ENCODE data around the gene KRTAP12-2. TPM values are rescaled to one million over a fixed set of nuclear protein-coding genes. Genes with fewer than 3 reads are reported as not detected.
"Not testable (repeated sequence)": the region's sequence is repeated elsewhere in the genome, so short reads cannot be mapped to it uniquely, and the experiment has no call there.

The KRTAP12-2 gene
- total RNA-seq, 1 donor from 2014 or later = not detected

DNA sequence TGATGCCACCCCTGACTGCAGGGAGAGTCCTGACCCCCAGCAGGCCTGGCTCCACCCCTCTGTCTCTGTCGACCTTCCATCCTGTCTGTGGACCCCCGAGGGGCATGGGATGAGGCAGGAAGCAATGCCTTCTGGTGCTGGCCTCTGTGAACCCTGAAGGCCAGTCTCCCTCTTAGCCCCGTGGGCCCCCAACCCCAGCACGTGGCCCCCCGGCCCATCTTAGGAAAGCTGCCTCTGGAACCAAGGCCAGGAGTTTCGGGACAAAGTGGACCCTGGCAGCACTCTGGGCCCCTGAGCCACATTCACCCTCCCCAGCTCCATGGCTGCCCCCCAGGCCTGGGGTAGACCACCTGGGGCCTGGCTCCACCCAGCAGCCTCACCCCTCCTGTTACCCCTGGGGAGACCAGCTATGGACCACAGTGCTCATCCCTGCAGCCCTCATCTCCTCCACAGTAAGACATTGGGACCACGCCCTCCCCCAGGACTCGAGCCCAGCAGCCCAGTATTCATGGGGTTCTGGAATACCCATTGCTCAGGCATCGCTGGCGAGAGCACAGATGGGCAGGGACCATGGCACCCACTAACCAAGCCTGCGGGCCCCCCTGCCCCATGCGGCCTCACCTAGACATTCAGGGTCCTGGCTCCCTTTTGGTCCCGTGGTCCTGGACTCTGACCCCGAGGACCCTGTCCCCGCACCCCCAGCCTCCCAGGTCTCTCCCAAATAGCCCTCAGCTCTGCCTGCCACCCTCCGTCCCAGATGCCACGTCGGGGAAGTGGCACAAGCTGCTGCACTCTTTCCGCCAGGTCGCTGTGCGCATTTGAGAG, 28.0 kb downstream of the KRTAP12-2 start:
- intact Hi-C loops (cut with DNase I); ATAC-seq: not testable (repeated sequence)

DNA sequence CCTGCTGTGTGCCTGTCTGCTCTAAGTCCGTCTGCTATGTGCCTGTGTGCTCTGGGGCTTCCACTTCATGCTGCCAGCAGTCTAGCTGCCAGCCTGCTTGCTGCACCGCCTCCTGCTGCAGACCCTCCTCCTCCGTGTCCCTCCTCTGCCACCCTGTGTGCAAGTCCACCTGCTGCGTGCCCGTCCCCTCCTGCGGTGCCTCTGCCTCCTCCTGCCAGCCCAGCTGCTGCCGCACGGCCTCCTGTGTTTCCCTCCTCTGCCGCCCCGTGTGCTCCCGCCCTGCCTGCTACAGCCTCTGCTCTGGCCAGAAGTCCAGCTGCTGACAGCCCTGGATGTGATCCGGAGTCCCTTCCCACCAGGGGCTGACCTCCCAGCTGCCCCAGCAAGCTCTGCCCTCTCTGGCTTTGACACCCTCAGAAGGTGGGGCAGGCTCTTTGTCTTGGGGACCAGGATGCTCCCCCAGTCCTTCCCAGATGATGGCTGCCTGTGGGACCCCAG, 28.8 kb downstream of the KRTAP12-2 start:
- peak; percentile 35 for DNase-seq (ENCODE audit: low spot score)
- intact Hi-C loops (cut with DNase I); ATAC-seq: not testable (repeated sequence)

More for the DNA sequence above, 28.0 kb downstream of the KRTAP12-2 start:
- peak; percentile 40 for DNase-seq (ENCODE audit: low spot score)

DNA sequence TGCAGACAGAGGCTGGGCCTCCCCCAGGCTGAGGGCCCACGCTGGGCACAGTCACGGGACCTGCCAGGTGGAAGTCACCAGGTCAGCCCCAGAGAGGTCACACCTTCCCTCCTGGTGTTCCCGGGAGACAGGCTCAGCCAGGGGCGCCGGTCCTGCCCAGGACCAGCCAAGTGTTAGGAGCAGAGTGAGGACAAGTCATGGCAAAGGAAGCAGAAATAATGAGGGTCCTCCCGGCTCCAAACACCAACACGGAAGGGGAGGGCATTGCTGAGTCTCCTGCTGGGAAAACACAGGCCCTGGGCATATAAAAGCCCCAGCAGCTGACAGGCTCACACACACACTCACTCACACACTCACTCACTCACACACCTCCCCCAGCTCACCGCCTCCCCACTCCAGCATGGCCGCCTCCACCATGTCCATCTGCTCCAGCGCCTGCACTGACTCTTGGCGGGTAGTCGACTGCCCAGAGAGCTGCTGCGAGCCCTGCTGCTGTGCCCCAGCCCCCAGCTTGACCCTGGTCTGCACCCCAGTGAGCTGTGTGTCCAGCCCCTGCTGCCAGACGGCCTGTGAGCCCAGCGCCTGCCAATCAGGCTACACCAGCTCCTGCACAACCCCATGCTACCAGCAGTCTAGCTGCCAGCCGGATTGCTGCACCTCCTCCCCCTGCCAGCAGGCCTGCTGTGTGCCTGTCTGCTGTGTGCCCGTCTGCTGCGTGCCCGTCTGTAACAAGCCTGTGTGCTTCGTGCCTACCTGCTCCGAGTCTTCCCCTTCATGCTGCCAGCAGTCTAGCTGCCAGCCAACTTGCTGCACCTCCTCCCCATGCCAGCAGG, 29.5 kb downstream of the KRTAP12-2 start, which contains the start of gene KRTAP10-10:
Gene KRTAP10-10, plus strand, starts transcription at position 339 of the 833 bp plus-strand sequence. Its CDS starts 62 bp downstream, at position 401.
- no peak for ATAC-seq
- DNase-seq (ENCODE audit: low spot score) = peak; percentile 26
- intact Hi-C loops (cut with DNase I) = no loop called here

DNA sequence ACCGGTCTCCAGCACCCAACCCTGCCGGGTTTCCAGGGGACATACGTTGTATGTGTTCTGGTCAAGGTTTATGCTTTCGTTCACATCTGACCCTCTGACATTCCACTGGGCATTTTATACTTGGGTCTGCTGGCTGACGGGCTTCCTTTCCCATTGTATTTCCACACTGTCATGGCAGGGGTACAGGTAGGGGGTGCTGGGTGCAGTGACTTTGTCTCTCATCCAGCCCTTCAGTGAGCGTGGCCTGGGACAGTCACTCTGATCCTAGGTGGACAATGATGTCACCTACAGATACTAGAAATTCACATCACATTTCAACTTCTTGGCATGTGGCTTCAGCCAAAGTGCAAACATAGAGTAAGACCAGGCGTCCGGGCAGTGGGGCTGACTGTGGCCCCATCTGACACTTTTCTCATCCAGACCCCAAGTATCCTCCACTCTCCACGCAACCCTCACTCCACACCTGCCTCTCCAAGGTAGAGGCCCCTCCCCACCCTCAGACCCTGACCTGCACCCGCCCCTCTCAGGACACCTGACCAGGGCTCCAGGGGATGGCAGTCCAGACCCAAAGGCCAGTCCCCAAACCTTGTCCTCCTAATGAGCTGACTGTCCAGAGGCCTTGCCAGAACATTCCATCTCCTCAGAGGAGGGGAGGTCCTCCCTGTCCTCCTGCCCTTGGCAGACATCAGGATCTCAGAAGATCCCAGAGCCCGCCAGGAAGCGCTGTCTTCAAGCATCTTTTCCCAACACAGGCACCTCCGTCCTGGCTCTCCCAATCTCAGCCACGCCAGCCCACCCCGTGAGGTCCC, 30.3 kb downstream of the KRTAP12-2 start:
- DNase-seq (ENCODE audit: low spot score) = peak; percentile 49
- intact Hi-C loops (cut with DNase I) = no loop called here
- no peak for ATAC-seq

DNA sequence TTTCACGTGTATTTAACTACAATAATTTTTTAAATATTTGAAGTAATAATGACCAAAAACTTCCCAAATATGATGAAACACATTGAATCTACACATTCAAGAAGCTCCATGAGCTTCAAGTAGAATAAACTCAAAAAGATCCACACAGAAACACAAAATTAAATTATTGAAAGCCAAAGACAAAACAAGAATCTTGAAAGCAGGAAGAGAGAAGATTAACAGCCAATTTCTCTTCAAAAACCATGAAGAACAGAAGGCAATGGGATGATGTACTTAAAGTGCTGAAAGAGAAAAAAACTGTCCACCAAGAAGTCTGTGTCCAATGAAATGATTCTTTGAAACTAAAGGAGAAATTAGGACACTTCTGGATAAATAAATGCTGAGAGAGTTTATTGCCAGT, 34.7 kb downstream of the KRTAP12-2 start:
- no peak for ATAC-seq
- intact Hi-C loops (cut with DNase I) = no loop called here
- no peak for DNase-seq (ENCODE audit: low spot score)

DNA sequence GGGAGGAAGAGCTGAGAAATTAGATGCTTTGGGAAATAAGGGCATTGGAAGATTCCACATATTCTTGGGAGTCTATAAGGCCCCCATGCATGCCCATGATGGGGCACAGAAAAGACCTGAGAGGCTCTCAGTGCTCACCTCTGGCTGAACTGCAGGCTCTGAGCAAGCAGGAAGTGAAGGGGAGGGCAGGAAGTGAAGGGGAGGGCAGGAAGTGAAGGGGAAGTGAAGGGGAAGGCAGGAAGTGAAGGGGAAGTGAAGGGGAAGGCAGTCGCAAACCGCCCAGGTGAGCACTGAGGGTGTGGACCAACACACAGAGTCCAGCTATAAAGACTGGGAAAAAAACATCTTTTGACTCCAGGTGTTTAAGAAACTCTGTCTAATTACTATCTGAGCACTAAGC, 36.3 kb downstream of the KRTAP12-2 start:
- DNase-seq (ENCODE audit: low spot score) = no peak
- intact Hi-C loops (cut with DNase I) = no loop called here
- ATAC-seq = no peak

DNA sequence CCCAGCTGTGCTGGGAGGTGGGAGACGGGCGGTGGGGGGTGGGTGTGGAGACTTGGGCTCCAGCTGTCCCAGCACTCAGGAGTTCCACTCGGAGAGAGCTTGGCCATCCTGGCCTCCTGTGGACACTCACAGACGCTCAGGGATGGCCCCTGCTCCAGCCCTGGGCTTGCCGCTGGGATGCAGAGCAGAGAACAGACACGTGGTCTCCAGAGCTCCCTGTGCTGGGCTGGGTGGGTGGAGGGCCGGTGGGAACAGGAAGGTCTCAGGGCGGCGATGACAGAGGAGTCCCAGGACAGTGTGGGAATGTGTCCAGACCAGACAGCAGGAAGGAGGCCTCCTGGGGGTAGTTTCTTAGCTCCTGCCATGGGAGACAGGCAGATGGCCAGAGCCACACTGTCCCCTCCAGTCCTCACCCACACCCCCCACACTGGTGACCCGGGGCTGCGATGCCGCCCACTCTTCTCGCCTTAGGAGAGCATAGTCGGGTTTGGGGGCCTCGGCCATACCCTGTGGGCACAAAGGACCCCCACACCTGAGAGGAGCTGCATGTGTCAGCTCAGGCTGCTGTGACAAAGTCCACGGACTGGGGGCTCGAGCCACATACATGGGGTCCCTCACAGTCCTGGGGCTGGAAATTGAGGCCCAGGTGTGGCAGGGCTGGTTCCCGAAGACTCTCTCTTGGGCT, 37.9 kb downstream of the KRTAP12-2 start:
- DNase-seq (ENCODE audit: low spot score) (no peak), ATAC-seq (no peak)
- intact Hi-C loops (cut with DNase I) = no loop called here

DNA sequence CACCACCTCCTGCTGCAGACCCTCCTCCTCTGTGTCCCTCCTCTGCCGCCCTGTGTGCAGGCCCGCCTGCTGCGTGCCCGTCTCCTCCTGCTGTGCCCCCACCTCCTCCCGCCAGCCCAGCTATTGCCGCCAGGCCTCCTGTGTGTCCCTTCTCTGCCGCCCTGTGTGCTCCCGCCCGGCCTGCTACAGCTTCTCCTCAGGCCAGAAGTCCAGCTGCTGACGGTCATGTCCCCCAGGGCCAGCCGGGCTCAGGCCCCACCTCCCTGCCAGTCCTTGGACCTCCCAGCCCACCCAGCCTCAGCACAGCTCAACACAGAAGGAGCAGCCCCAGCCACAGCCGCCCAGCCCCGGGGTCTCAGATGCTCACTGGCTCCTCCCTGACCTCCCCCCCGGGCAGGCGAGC, 38.9 kb downstream of the KRTAP12-2 start:
- DNase-seq (ENCODE audit: low spot score); intact Hi-C loops (cut with DNase I); ATAC-seq: not testable (repeated sequence)

DNA sequence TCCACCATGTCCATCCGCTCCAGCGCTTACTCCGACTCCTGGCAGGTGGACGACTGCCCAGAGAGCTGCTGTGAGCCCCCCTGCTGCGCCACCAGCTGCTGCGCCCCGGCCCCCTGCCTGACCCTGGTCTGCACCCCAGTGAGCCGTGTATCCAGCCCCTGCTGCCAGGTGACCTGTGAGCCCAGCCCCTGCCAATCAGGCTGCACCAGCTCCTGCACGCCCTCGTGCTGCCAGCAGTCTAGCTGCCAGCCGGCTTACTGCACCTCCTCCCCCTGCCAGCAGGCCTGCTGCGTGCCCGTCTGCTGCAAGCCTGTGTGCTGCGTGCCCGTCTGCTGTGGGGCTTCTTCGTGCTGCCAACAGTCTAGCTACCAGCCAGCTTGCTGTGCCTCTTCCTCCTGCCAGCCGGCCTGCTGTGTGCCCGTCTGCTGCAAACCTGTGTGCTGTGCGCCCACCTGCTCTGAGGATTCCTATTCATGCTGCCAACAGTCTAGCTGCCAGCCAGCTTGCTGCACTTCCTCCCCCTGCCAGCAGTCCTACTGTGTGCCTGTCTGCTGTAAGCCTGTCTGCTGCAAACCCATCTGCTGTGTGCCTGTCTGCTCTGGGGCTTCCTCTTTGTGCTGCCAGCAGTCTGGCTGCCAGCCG, 39.4 kb downstream of the KRTAP12-2 start:
- DNase-seq (ENCODE audit: low spot score); intact Hi-C loops (cut with DNase I); ATAC-seq: not testable (repeated sequence)

DNA sequence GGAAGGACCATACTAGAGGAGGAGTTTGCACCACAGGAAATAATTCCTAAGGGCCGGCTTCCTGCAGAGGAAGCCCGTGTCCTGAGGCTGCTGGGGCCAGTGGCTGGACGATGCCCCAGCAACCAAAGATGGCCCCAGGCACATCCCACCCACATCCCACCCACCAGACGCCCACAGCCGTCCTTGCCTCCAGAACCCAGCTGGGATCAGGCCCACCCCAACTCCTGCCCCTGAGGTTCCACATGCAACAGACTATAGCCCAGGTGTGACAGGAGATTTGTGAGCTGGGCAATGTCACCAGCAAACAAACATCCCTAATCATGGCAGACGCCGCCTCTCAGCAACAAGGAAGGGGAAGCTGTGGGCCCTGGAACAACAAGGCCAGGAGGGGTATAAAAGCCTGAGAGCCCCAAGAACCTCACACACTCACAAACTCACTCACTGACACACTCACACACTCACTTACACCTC, 40.0 kb downstream of the KRTAP12-2 start, which contains the start of gene KRTAP10-9:
Gene KRTAP10-9, plus strand, starts transcription at position 421 of the 471 bp plus-strand sequence. CDS start 79 bp downstream, outside the sequence.
- ATAC-seq (no peak), DNase-seq (ENCODE audit: low spot score) (no peak)
- intact Hi-C loops (cut with DNase I) = no loop called here

DNA sequence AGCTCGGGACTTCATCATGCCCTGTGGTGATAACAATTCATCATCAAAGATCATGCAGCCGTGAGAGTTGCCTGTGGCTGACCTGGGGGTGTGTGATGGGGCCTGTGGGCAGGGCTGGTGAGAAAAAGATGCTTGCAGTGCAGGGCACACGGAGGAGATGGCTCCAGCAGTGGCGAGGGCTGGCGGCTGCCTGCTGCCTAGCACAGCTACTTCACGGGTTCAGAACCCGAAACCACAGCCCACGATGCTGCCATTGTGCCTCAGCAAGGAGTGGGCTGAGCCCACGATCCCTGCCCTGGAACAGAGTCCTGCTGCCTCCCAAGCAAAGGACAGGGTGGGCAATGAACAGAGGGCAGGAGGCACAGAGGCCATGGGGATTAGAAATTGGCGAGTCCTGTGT, 40.5 kb downstream of the KRTAP12-2 start:
- DNase-seq (ENCODE audit: low spot score) (no peak), ATAC-seq (no peak)
- intact Hi-C loops (cut with DNase I) = no loop called here

DNA sequence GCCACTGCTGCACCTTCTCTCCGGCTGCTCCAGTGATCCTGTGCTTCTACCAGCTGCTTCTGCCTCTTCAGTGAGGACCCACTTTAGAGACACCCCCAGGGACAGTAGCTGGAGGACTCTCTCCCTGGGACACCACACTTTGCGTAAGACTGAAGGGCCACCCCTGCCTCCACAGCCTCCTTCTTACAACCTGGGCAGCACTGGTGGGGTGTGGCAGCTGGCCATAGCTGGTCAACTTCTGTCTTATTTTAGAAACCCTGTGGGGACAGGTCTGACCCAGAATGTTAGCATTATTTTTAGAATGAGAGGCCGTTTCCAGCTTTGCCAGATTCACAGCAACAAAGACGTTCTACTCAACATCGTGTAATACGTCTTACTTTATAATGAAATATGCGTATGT, 41.0 kb downstream of the KRTAP12-2 start:
- intact Hi-C loops (cut with DNase I) = no loop called here
- DNase-seq (ENCODE audit: low spot score) (no peak), ATAC-seq (no peak)

DNA sequence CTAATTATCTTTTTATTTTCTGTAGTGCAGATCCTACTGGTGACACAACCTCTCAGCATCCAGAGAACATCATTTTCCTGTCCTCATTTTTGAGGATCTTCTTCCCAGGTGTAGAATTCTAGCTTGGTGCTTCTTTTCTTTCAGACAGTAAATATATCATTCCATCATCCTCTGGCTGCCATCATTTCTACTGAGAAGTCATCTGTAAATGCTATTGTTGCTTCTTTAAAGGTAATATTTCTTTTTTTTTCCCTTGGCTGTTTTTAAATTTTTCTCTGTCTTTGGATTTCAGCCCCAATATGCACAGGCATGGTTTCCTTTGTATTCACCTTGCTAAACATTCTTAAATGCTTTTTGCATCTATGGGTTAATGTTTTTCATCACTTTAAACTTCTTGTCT, 43.2 kb downstream of the KRTAP12-2 start:
- intact Hi-C loops (cut with DNase I) = no loop called here
- ATAC-seq = no peak

DNA sequence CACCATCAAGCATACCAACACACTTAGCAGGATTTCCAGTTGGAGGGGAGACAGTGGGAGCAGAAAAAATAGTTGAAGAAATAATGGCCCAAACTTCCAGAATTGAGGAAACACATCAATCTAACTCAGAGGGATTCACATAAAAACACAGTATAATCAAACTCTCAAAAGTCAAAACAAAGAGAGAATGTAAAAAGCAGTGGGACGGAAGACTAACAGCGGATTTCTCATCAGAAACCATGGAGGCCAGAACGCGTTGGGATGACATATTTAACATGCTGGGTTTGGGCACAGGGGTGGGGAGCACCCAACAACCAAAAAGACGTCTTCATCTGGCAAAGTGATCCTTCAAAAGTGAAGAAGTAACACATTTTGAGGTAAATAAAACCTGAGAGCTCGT, 46.8 kb downstream of the KRTAP12-2 start:
- DNase-seq (ENCODE audit: low spot score) (no peak), ATAC-seq (no peak)
- intact Hi-C loops (cut with DNase I) = no loop called here

More for the DNA sequence above, 43.2 kb downstream of the KRTAP12-2 start:
- DNase-seq (ENCODE audit: low spot score) = no peak

DNA sequence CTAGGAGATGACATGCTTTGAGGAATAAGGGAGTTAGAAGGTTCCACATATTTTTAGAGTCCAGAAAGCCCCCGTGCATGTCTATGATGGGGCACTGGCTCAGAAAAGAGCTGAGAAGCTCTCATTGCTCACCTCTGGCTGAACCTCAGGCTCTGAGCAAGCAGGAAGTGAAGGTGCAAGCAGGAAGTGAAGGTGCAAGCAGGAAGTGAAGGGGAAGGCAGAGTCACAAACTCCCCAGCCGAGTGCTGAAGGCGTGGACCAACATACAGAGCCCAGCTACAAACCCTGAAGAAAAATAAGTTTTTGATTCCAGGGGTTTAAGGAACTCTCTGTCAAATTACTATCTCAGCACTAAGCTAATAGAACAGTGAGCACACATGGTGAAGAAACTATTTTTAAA, 47.8 kb downstream of the KRTAP12-2 start:
- intact Hi-C loops (cut with DNase I) = no loop called here
- DNase-seq (ENCODE audit: low spot score) (no peak), ATAC-seq (no peak)

DNA sequence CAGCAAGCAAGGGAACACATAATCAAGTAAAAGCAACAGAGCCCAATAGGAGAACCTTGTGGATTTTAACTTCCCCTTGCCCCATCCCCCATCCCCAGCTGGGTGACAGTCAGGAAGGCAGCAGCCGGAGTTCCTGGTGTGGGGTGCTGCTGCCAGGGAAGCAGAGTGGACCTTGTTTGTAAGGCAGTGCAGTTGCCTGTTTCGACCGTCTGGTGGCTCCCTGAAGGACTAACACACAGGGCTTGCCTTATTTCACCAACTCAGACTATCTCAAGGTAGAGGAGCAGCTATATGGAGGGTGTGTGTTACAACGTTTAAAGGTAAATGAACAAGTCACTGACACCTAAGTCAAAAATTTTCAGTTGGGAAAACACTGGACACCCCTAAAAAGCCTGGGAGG, 48.2 kb downstream of the KRTAP12-2 start:
- intact Hi-C loops (cut with DNase I) = no loop called here
- no peak for DNase-seq (ENCODE audit: low spot score)
- ATAC-seq = peak; percentile 72

DNA sequence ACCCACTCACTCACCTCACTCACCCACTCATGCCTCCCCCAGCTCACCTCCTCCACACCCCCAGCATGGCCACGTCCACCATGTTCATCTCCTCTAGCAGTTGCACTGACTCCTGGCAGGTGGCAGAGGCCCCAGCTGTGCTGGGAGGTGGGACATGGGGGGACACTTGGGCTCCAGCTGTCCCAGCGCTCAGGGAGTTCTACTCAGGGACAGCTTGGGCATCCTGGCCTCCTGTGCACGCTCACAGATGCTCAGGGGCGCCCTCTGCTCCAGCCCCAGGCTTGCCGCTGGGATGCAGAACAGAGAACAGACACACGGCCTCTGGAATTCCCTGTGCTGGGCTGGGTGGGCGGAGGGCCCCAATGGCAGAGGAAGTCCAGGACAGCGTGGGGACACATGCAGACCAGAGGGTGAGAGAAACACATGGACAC, 49.6 kb downstream of the KRTAP12-2 start:
- intact Hi-C loops (cut with DNase I) = no loop called here
- no peak for ATAC-seq
- DNase-seq (ENCODE audit: low spot score) = no peak

DNA sequence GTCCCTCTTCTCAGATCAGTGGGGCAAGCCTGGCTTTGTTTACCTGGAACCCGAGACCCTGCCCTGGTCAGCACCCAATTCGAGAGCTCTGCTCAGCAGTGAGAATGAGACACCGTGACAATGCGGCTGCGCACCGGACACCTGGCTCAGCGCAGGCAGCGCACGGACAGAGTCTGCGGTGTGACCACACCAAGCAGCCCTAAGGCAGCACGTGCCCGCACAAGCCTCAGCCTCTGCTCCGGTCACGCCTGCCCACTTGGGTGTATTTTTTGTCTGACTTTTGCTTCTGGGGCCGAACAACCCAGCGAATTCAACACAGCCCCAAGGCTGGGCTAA, 50.2 kb downstream of the KRTAP12-2 start:
- DNase-seq (ENCODE audit: low spot score) (no peak), ATAC-seq (no peak)
- intact Hi-C loops (cut with DNase I) = no loop called here

Measured in sciatic nerve (tissue), 2 donors.